ENCODE measurements around the gene TMEM134. TPM values are rescaled to one million over a fixed set of nuclear protein-coding genes. Genes with fewer than 3 reads are reported as not detected.

The TMEM134 gene
- total and polyA plus RNA-seq, 5 donors: 61.7 to 82.3 (median 66.4) TPM

- intact Hi-C loops (cut with DNase I): loop anchor here in 1 of 4 donors (10.0 kb wide), 1 partner anchor 48 kb away; the partner anchor contains the start of gene TMEM134
Measured at GRCh38 chr11:67416416-67417335, 52.4 kb downstream of the TMEM134 start.

GRCh38 chr11:67415501-67416304 is 53.3 kb downstream of the TMEM134 start, which contains the start of gene CARNS1:
Gene CARNS1, plus strand, starts transcription at chr11:67415678. Its CDS starts 522 bp downstream, at chr11:67416200.
- ATAC-seq (no peak), DNase-seq (peak in 2 of 3 donors; percentile 70 to 71)

More at GRCh38 chr11:67416416-67417335, 52.4 kb downstream of the TMEM134 start:
- ATAC-seq (no peak), DNase-seq (peak; percentile 60 to 84 (median 80))
- Histone ChIP-seq H3K27ac (ENCODE audit: low read length) (peak overlapping the region; percentile 18), H3K27me3 (ENCODE audit: control insufficient read depth, insufficient read depth) (no peaks in the 10 kb centered on the region), H3K4me1 (ENCODE audit: control insufficient read depth, insufficient read depth, low read length) (peaks cover 10% of the 10 kb centered on the region), H3K9me3 (ENCODE audit: control insufficient read depth, low read length) (no peaks in the 10 kb centered on the region), H3K4me3 (ENCODE audit: low read length) (no peak overlapping the region)
- 48% methylated on average over 21 of the region's 21 CpGs for WGBS

GRCh38 chr11:67413266-67413849 is 55.7 kb downstream of the TMEM134 start:
- 69% methylated on average over 2 of the region's 2 CpGs for WGBS
- no peak for DNase-seq
- intact Hi-C loops (cut with DNase I): loop anchor here in 1 of 4 donors (10.0 kb wide), 1 partner anchor 51 kb away; the partner anchor contains the start of gene TMEM134
- peaks cover 3% of the 10 kb centered on the region for H3K4me1 ChIP-seq (ENCODE audit: control insufficient read depth, insufficient read depth, low read length)
- H3K9me3 ChIP-seq (ENCODE audit: control insufficient read depth, low read length): no peaks in the 10 kb centered on the region
- no peak for ATAC-seq
- no peak overlapping the region for H3K27ac ChIP-seq (ENCODE audit: low read length)
- no peak overlapping the region for H3K4me3 ChIP-seq (ENCODE audit: low read length)
- H3K27me3 ChIP-seq (ENCODE audit: control insufficient read depth, insufficient read depth): no peaks in the 10 kb centered on the region

More at GRCh38 chr11:67415501-67416304, 53.3 kb downstream of the TMEM134 start, which contains the start of gene CARNS1:
- peak within 1 kb of the TSS; percentile 18 for H3K27ac ChIP-seq (ENCODE audit: low read length)
- H3K9me3 ChIP-seq (ENCODE audit: control insufficient read depth, low read length): no peaks in the 10 kb centered on the region
- H3K4me3 ChIP-seq (ENCODE audit: low read length): peak within 1 kb of the TSS; percentile 18
- WGBS: 6% methylated on average over 66 of the region's 67 CpGs
- H3K4me1 ChIP-seq (ENCODE audit: control insufficient read depth, insufficient read depth, low read length): peaks cover 8% of the 10 kb centered on the region
- intact Hi-C loops (cut with DNase I): loop anchor here in 1 of 4 donors (10.0 kb wide), 1 partner anchor 49 kb away; the partner anchor contains the start of gene TMEM134
- no peaks in the 10 kb centered on the region for H3K27me3 ChIP-seq (ENCODE audit: control insufficient read depth, insufficient read depth)

GRCh38 chr11:67412495-67413179 is 56.4 kb downstream of the TMEM134 start:
- Histone ChIP-seq H3K9me3 (ENCODE audit: control insufficient read depth, low read length) (no peaks in the 10 kb centered on the region), H3K4me1 (ENCODE audit: control insufficient read depth, insufficient read depth, low read length) (peaks cover 3% of the 10 kb centered on the region), H3K27ac (ENCODE audit: low read length) (no peak overlapping the region), H3K4me3 (ENCODE audit: low read length) (no peak overlapping the region), H3K27me3 (ENCODE audit: control insufficient read depth, insufficient read depth) (no peaks in the 10 kb centered on the region)
- DNase-seq (no peak), ATAC-seq (no peak)
- intact Hi-C loops (cut with DNase I): loop anchor here in 1 of 4 donors (10.0 kb wide), 1 partner anchor 52 kb away; the partner anchor contains the start of gene TMEM134
- 74% methylated on average over 9 of the region's 9 CpGs for WGBS

- Histone ChIP-seq H3K9me3 (ENCODE audit: control insufficient read depth, low read length) (no peaks in the 10 kb centered on the region), H3K27ac (ENCODE audit: low read length) (no peak overlapping the region), H3K4me3 (ENCODE audit: low read length) (no peak overlapping the region), H3K4me1 (ENCODE audit: control insufficient read depth, insufficient read depth, low read length) (peaks cover 3% of the 10 kb centered on the region), H3K27me3 (ENCODE audit: control insufficient read depth, insufficient read depth) (no peaks in the 10 kb centered on the region)
- ATAC-seq (no peak), DNase-seq (no peak)
- 53% methylated on average over 7 of the region's 7 CpGs for WGBS
- intact Hi-C loops (cut with DNase I): loop anchor here in 1 of 4 donors (10.0 kb wide), 1 partner anchor 53 kb away; the partner anchor contains the start of gene TMEM134
Measured at GRCh38 chr11:67411785-67412152, 57.3 kb downstream of the TMEM134 start.

Small RNA genes lying within 50 kb of the gene (microRNA-seq; reads per million reads assigned to microRNA genes)
- 0 reads per million in 2 donors for gene MIR6752

Other genes with a start within 250 kb of the TMEM134 start
- gene GRK2, start 202.8 kb downstream of the TMEM134 start, total RNA-seq: 10 to 100 TPM; 50.4 to 56.5 (median 52.5) TPM
- gene GRK2, start 202.8 kb downstream of the TMEM134 start, polyA plus RNA-seq: 56.6 TPM
- gene ANKRD13D, start 179.9 kb downstream of the TMEM134 start, total RNA-seq: 10 to 100 TPM; 20.0 to 25.3 (median 22.8) TPM
- gene ANKRD13D, start 179.9 kb downstream of the TMEM134 start, polyA plus RNA-seq: 18.0 TPM
- 10 to 100 TPM; 23.9 to 25.9 (median 25.1) TPM for gene SSH3, start 165.7 kb downstream of the TMEM134 start, total RNA-seq
- 14.9 TPM for gene SSH3, start 165.7 kb downstream of the TMEM134 start, polyA plus RNA-seq
- gene POLD4, start 115.7 kb downstream of the TMEM134 start, total RNA-seq: 10 to 100 TPM; 53.8 to 86.6 (median 65.3) TPM
- 124 TPM for gene POLD4, start 115.7 kb downstream of the TMEM134 start, polyA plus RNA-seq
- gene CLCF1, start 95.7 kb downstream of the TMEM134 start, total RNA-seq: 1 to 10 TPM; 2.9 to 6.1 (median 3.0) TPM
- 3.7 TPM for gene CLCF1, start 95.7 kb downstream of the TMEM134 start, polyA plus RNA-seq
- 10 to 100 TPM in 1 of 4 donors, 1 to 10 TPM in 3; 7.9 to 11.7 (median 9.4) TPM for gene RAD9A, start 77.3 kb downstream of the TMEM134 start, total RNA-seq
- gene RAD9A, start 77.3 kb downstream of the TMEM134 start, polyA plus RNA-seq: 7.3 TPM
- 10 to 100 TPM; 73.1 to 93.4 (median 79.1) TPM for gene PPP1CA, start 67.4 kb downstream of the TMEM134 start, total RNA-seq
- 79.4 TPM for gene PPP1CA, start 67.4 kb downstream of the TMEM134 start, polyA plus RNA-seq
- gene TBC1D10C, start 65.2 kb downstream of the TMEM134 start, total RNA-seq: 1 to 10 TPM in 3 of 4 donors, under 1 TPM in 1; 0.67 to 2.7 (median 1.8) TPM
- 0.86 TPM for gene TBC1D10C, start 65.2 kb downstream of the TMEM134 start, polyA plus RNA-seq
- gene CARNS1, start 53.6 kb downstream of the TMEM134 start, total RNA-seq: 10 to 100 TPM in 2 of 4 donors, 1 to 10 TPM in 2; 5.1 to 23.6 (median 9.3) TPM
- gene CARNS1, start 53.6 kb downstream of the TMEM134 start, polyA plus RNA-seq: 5.2 TPM
- 10 to 100 TPM; 29.0 to 31.3 (median 29.5) TPM for gene RPS6KB2, start 40.8 kb downstream of the TMEM134 start, total RNA-seq
- gene RPS6KB2, start 40.8 kb downstream of the TMEM134 start, polyA plus RNA-seq: 39.6 TPM
- 1 to 10 TPM; 1.2 to 3.4 (median 1.9) TPM for gene PTPRCAP, start 31.6 kb downstream of the TMEM134 start, total RNA-seq
- gene PTPRCAP, start 31.6 kb downstream of the TMEM134 start, polyA plus RNA-seq: 1.6 TPM
- gene CORO1B, start 25.8 kb downstream of the TMEM134 start, total RNA-seq: 10 to 100 TPM; 23.5 to 38.2 (median 29.6) TPM
- gene CORO1B, start 25.8 kb downstream of the TMEM134 start, polyA plus RNA-seq: 20.8 TPM
- not detected for gene GPR152, start 16.5 kb downstream of the TMEM134 start, total RNA-seq
- not detected for gene GPR152, start 16.5 kb downstream of the TMEM134 start, polyA plus RNA-seq
- gene CABP4, start 13.9 kb downstream of the TMEM134 start, total RNA-seq: 1 to 10 TPM; 1.1 to 1.8 (median 1.5) TPM
- 0.81 TPM for gene CABP4, start 13.9 kb downstream of the TMEM134 start, polyA plus RNA-seq
- 10 to 100 TPM; 50.8 to 64.5 (median 64.2) TPM for gene AIP, start 13.8 kb upstream of the TMEM134 start, total RNA-seq
- gene AIP, start 13.8 kb upstream of the TMEM134 start, polyA plus RNA-seq: 74.2 TPM
- 10 to 100 TPM; 19.4 to 26.3 (median 24.1) TPM for gene PITPNM1, start 36.1 kb upstream of the TMEM134 start, total RNA-seq
- 13.7 TPM for gene PITPNM1, start 36.1 kb upstream of the TMEM134 start, polyA plus RNA-seq
- 10 to 100 TPM; 31.5 to 52.7 (median 49.9) TPM for gene CDK2AP2, start 38.9 kb upstream of the TMEM134 start, total RNA-seq
- gene CDK2AP2, start 38.9 kb upstream of the TMEM134 start, polyA plus RNA-seq: 65.2 TPM
- gene CABP2, start 54.2 kb upstream of the TMEM134 start, total RNA-seq: not detected
- not detected for gene CABP2, start 54.2 kb upstream of the TMEM134 start, polyA plus RNA-seq
- gene GSTP1, start 114.6 kb upstream of the TMEM134 start, total RNA-seq: 100 to 1,000 TPM; 323 to 411 (median 377) TPM
- gene GSTP1, start 114.6 kb upstream of the TMEM134 start, polyA plus RNA-seq: 501 TPM
- gene NDUFV1, start 137.7 kb upstream of the TMEM134 start, total RNA-seq: 100 to 1,000 TPM; 375 to 462 (median 435) TPM
- 380 TPM for gene NDUFV1, start 137.7 kb upstream of the TMEM134 start, polyA plus RNA-seq
- gene NUDT8, start 160.7 kb upstream of the TMEM134 start, total RNA-seq: 100 to 1,000 TPM in 1 of 4 donors, 10 to 100 TPM in 3; 45.6 to 105 (median 79.6) TPM
- gene NUDT8, start 160.7 kb upstream of the TMEM134 start, polyA plus RNA-seq: 121 TPM
- gene TBX10, start 170.5 kb upstream of the TMEM134 start, total RNA-seq: not detected
- gene TBX10, start 170.5 kb upstream of the TMEM134 start, polyA plus RNA-seq: not detected
- not detected for gene ACY3, start 181.5 kb upstream of the TMEM134 start, total RNA-seq
- not detected for gene ACY3, start 181.5 kb upstream of the TMEM134 start, polyA plus RNA-seq
- gene ALDH3B2, start 205.4 kb upstream of the TMEM134 start, total RNA-seq: not detected
- gene ALDH3B2, start 205.4 kb upstream of the TMEM134 start, polyA plus RNA-seq: not detected

Measured in right cardiac atrium (tissue), 5 donors.